SK-N-SH treated with all-trans-retinoic acid at 6 μM for 48 hours (cell line): ENCODE data around the gene SP100.

Source experiments
- ATAC-seq: fragments of 200-7000 bp; cut with Tn5 transposase; 3 replicates; pipeline ENCODE4 v1.9.1; 2020; ENCODE audit warnings: mild to moderate bottlenecking, moderate library complexity
- ARNTL ChIP-seq: fragments of 450-650 bp; formaldehyde crosslinking; IDR thresholded peaks from 2 replicates; pipeline ENCODE4 v1.5.0; 2020; ENCODE audit warnings: low read depth, mild to moderate bottlenecking, moderate library complexity, borderline replicate concordance
- BACH2 ChIP-seq: fragments of 250-450 bp; sonication (Bioruptor Pico); IDR thresholded peaks from 2 replicates; pipeline ENCODE4 v1.9.0; 2021; ENCODE audit warnings: mild to moderate bottlenecking, borderline replicate concordance
- CREB5 ChIP-seq: fragments of 250-450 bp; sonication (Bioruptor Pico); IDR thresholded peaks from 2 replicates; pipeline ENCODE4 v1.5.1; 2020; ENCODE audit warnings: low read depth, mild to moderate bottlenecking, moderate library complexity
- CSDC2 ChIP-seq: fragments of 250-450 bp; sonication (Bioruptor Pico); IDR thresholded peaks from 2 replicates; pipeline ENCODE4 v1.5.0; 2020; ENCODE audit warnings: mild to moderate bottlenecking, moderate library complexity
- CSRNP3 ChIP-seq: fragments of 250-450 bp; sonication (Bioruptor Pico); IDR thresholded peaks from 2 replicates; pipeline ENCODE4 v1.5.1; 2021; ENCODE audit warnings: mild to moderate bottlenecking, moderate library complexity
- ESRRG ChIP-seq: fragments of 250-450 bp; sonication (Bioruptor Pico); IDR thresholded peaks from 2 replicates; pipeline ENCODE4 v1.6.1; 2021; ENCODE audit warnings: mild to moderate bottlenecking
- GLIS3 ChIP-seq: fragments of 250-450 bp; sonication (Bioruptor Pico); IDR thresholded peaks from 2 replicates; pipeline ENCODE4 v1.5.0; 2020; ENCODE audit warnings: mild to moderate bottlenecking, moderate library complexity
- ISL1 ChIP-seq: fragments of 250-450 bp; sonication (Bioruptor Pico); IDR thresholded peaks from 2 replicates; pipeline ENCODE4 v2.1.2; 2022; ENCODE audit warnings: mild to moderate bottlenecking, moderate library complexity
- OSR1 ChIP-seq: fragments of 250-450 bp; sonication (Bioruptor Pico); IDR thresholded peaks from 2 replicates; pipeline ENCODE4 v1.8.0; 2022; ENCODE audit warnings: moderate library complexity, mild to moderate bottlenecking, inconsistent platforms
- PATZ1 ChIP-seq: fragments of 250-450 bp; sonication (Bioruptor Pico); IDR thresholded peaks from 2 replicates; pipeline ENCODE4 v1.8.0; 2020; ENCODE audit warnings: mild to moderate bottlenecking, moderate library complexity, borderline replicate concordance
- PPARA ChIP-seq: fragments of 250-450 bp; sonication (Bioruptor Pico); IDR thresholded peaks from 2 replicates; pipeline ENCODE4 v1.5.0; 2020; ENCODE audit warnings: mild to moderate bottlenecking, borderline replicate concordance
- RARB ChIP-seq: fragments of 250-450 bp; sonication (Bioruptor Pico); IDR thresholded peaks from 2 replicates; pipeline ENCODE4 v1.8.0; 2021; ENCODE audit warnings: mild to moderate bottlenecking, moderate library complexity
- SNAI2 ChIP-seq: fragments of 250-450 bp; sonication (Bioruptor Pico); IDR thresholded peaks from 2 replicates; pipeline ENCODE4 v1.5.0; 2020; ENCODE audit warnings: mild to moderate bottlenecking, moderate library complexity
- TCF4 ChIP-seq: fragments of 250-450 bp; sonication (Bioruptor Pico); IDR thresholded peaks from 2 replicates; pipeline ENCODE4 v1.8.0; 2021; ENCODE audit warnings: mild to moderate bottlenecking, moderate library complexity, borderline replicate concordance
- TOX ChIP-seq: fragments of 250-450 bp; sonication (Bioruptor Pico); IDR thresholded peaks from 2 replicates; pipeline ENCODE4 v1.8.0; 2021; ENCODE audit warnings: mild to moderate bottlenecking, moderate library complexity, borderline replicate concordance
- ZC3H10 ChIP-seq: fragments of 250-450 bp; sonication (Bioruptor Pico); IDR thresholded peaks from 2 replicates; pipeline ENCODE4 v1.5.1; 2021; ENCODE audit warnings: mild to moderate bottlenecking, moderate library complexity
- ZFP3 ChIP-seq: fragments of 250-450 bp; sonication (Bioruptor Pico); IDR thresholded peaks from 2 replicates; pipeline ENCODE4 v1.5.0; 2020; ENCODE audit warnings: mild to moderate bottlenecking, moderate library complexity
- ZNF565 ChIP-seq: fragments of 450-650 bp; formaldehyde crosslinking; conservative IDR thresholded peaks from 2 replicates; pipeline ENCODE4 v1.5.0; 2020; ENCODE audit warnings: low read depth, mild to moderate bottlenecking, moderate library complexity
- ZNF70 ChIP-seq: fragments of 450-650 bp; formaldehyde crosslinking; IDR thresholded peaks from 2 replicates; pipeline ENCODE4 v1.5.0; 2020; ENCODE audit warnings: mild to moderate bottlenecking, moderate library complexity
- ZNF8 ChIP-seq: fragments of 450-650 bp; formaldehyde crosslinking; IDR thresholded peaks from 2 replicates; pipeline ENCODE4 v1.5.0; 2020; ENCODE audit warnings: mild to moderate bottlenecking, moderate library complexity
- TF ChIP-seq, protein P1 (sequence below): fragments of 250-450 bp; sonication (Bioruptor Pico); IDR thresholded peaks from 2 replicates; pipeline ENCODE4 v1.8.0; 2021; ENCODE audit warnings: low read depth, mild to moderate bottlenecking, moderate library complexity, borderline replicate concordance
- TF ChIP-seq, protein P2 (sequence below): fragments of 250-450 bp; sonication (Bioruptor Pico); IDR thresholded peaks from 2 replicates; pipeline ENCODE4 v1.5.0; 2020; ENCODE audit warnings: mild to moderate bottlenecking, moderate library complexity

The SP100 gene

DNA sequence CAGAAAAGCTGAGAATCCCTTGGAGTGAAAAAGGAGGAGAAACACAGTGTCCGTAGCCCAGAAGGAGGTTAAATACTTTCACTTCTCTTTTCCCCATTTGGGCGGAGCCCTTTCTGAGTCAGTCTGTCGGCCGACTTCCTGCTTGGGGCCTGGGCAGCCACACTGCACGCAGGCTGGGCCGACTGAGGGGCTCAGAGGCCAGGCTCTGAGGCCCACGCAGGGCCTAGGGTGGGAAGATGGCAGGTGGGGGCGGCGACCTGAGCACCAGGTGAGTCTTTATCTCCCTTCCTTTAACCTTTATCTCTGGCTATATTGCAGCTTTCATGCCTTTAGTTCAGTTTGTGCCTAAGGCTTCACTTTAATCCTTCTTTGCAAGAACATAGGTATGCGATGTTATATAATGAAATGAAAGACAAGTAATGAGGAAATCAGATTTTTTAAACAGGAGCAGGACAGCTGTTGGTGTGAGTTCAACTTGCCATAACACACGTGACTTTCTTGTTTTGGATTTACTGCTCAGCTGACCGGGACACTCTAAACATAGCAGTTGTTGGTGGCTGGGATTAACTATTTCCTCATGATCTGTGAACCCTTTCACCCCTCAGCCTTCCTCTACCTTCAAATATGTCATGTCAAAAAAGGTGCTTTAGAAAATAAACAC, at the start of gene SP100:
TSS of gene SP100 (plus strand) at position 141 of the 661 bp plus-strand sequence. CDS start at position 237, 96 bp downstream.
- TF ChIP-seq SNAI2 = no peak
- no peak for TF ChIP-seq ZNF70 (CRISPR knock-in tag)
- no peak for TF ChIP-seq CREB5 (CRISPR knock-in tag)
- no peak for TF ChIP-seq ZNF565 (CRISPR knock-in tag)
- no peak for TF ChIP-seq ZNF8
- no peak for TF ChIP-seq CSDC2 (CRISPR knock-in tag)
- TF ChIP-seq GLIS3 = no peak
- TF ChIP-seq, protein P1, sequence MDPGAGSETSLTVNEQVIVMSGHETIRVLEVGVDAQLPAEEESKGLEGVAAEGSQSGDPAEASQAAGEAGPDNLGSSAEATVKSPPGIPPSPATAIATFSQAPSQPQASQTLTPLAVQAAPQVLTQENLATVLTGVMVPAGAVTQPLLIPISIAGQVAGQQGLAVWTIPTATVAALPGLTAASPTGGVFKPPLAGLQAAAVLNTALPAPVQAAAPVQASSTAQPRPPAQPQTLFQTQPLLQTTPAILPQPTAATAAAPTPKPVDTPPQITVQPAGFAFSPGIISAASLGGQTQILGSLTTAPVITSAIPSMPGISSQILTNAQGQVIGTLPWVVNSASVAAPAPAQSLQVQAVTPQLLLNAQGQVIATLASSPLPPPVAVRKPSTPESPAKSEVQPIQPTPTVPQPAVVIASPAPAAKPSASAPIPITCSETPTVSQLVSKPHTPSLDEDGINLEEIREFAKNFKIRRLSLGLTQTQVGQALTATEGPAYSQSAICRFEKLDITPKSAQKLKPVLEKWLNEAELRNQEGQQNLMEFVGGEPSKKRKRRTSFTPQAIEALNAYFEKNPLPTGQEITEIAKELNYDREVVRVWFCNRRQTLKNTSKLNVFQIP (CRISPR knock-in tag) = no peak
- no peak for TF ChIP-seq RARB (CRISPR knock-in tag)
- no peak for TF ChIP-seq ESRRG (CRISPR knock-in tag)
- no peak for TF ChIP-seq PATZ1 (CRISPR knock-in tag)
- TF ChIP-seq ZFP3 (CRISPR knock-in tag) = no peak
- no peak for TF ChIP-seq CSRNP3 (CRISPR knock-in tag)
- no peak for TF ChIP-seq OSR1 (CRISPR knock-in tag)
- no peak for TF ChIP-seq ZC3H10 (CRISPR knock-in tag)
- TF ChIP-seq ARNTL = no peak
- no peak for TF ChIP-seq TCF4 (CRISPR knock-in tag)
- TF ChIP-seq BACH2 (CRISPR knock-in tag) = no peak
- ATAC-seq = peak; percentile 79

- ATAC-seq = no peak
- TF ChIP-seq CSDC2 (CRISPR knock-in tag) (no peak), SNAI2 (no peak), ZNF8 (no peak), PPARA (CRISPR knock-in tag) (no peak), ISL1 (CRISPR knock-in tag) (no peak), ZC3H10 (CRISPR knock-in tag) (no peak), ARNTL (no peak), TOX (CRISPR knock-in tag) (no peak), CREB5 (CRISPR knock-in tag) (no peak), BACH2 (CRISPR knock-in tag) (no peak), RARB (CRISPR knock-in tag) (no peak), CSRNP3 (CRISPR knock-in tag) (no peak), ESRRG (CRISPR knock-in tag) (no peak)
- TF ChIP-seq, protein P2, sequence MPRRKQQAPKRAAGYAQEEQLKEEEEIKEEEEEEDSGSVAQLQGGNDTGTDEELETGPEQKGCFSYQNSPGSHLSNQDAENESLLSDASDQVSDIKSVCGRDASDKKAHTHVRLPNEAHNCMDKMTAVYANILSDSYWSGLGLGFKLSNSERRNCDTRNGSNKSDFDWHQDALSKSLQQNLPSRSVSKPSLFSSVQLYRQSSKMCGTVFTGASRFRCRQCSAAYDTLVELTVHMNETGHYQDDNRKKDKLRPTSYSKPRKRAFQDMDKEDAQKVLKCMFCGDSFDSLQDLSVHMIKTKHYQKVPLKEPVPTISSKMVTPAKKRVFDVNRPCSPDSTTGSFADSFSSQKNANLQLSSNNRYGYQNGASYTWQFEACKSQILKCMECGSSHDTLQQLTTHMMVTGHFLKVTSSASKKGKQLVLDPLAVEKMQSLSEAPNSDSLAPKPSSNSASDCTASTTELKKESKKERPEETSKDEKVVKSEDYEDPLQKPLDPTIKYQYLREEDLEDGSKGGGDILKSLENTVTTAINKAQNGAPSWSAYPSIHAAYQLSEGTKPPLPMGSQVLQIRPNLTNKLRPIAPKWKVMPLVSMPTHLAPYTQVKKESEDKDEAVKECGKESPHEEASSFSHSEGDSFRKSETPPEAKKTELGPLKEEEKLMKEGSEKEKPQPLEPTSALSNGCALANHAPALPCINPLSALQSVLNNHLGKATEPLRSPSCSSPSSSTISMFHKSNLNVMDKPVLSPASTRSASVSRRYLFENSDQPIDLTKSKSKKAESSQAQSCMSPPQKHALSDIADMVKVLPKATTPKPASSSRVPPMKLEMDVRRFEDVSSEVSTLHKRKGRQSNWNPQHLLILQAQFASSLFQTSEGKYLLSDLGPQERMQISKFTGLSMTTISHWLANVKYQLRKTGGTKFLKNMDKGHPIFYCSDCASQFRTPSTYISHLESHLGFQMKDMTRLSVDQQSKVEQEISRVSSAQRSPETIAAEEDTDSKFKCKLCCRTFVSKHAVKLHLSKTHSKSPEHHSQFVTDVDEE = no peak
- TF ChIP-seq, protein P1 (CRISPR knock-in tag) = no peak
- TF ChIP-seq, all 23 proteins: peak for 0
Measured at GRCh38 chr2:230382108-230382507, 33.9 kb upstream of the SP100 start.
